22Rv1 (cell line): ENCODE data around the gene SPTBN1.

Experiments used
- CTCF ChIP-seq: fragments of 450-650 bp; IDR thresholded peaks from 2 replicates; pipeline ENCODE4 v1.5.1; 2017; ENCODE audit warnings: mild to moderate bottlenecking
- ZFX ChIP-seq: fragments of 450-650 bp; IDR thresholded peaks from 2 replicates; pipeline ENCODE4 v1.6.1; 2017; ENCODE audit warnings: antibody characterized with exemption, borderline replicate concordance

- TF ChIP-seq CTCF (no peak), ZFX (no peak)
Measured at GRCh38 chr2:54628957-54629356, 172.8 kb downstream of the SPTBN1 start.
